ENCODE results near the gene USPL1.
"Not testable (repeated sequence)": the region's sequence is repeated elsewhere in the genome, so short reads cannot be mapped to it uniquely, and the experiment has no call there.

The USPL1 gene

GRCh38 chr13:30615866-30616541 is 1.7 kb upstream of the USPL1 start:
- no peak for ATAC-seq

GRCh38 chr13:30616927-30617314 is 799 bp upstream of the USPL1 start:
- DNase-seq = no peak
- peak; percentile 40 for ATAC-seq

More at GRCh38 chr13:30615866-30616541, 1.7 kb upstream of the USPL1 start:
- no peak for DNase-seq

- ATAC-seq (no peak), DNase-seq (peak; percentile 37)
Observed at GRCh38 chr13:30618186-30618929, 638 bp downstream of the USPL1 start.

- ATAC-seq = no peak
- no peak for DNase-seq
Observed at GRCh38 chr13:30618930-30619279, 1.2 kb downstream of the USPL1 start.

GRCh38 chr13:30619731-30620130 is 2.0 kb downstream of the USPL1 start:
- DNase-seq (no peak), ATAC-seq (no peak)

GRCh38 chr13:30620941-30621340 is 3.2 kb downstream of the USPL1 start:
- DNase-seq = no peak
- ATAC-seq = no peak

- DNase-seq (no peak), ATAC-seq (no peak)
Observed at GRCh38 chr13:30622551-30622950, 4.8 kb downstream of the USPL1 start.

- no peak for ATAC-seq
- DNase-seq = no peak
Observed at GRCh38 chr13:30623392-30623791, 5.7 kb downstream of the USPL1 start.

- no peak for DNase-seq
- no peak for ATAC-seq
Observed at GRCh38 chr13:30624630-30625029, 6.9 kb downstream of the USPL1 start.

- ATAC-seq (no peak), DNase-seq (no peak)
Observed at GRCh38 chr13:30629527-30629926, 11.8 kb downstream of the USPL1 start.

GRCh38 chr13:30633861-30634260 is 16.1 kb downstream of the USPL1 start:
- DNase-seq = no peak
- no peak for ATAC-seq

GRCh38 chr13:30634838-30635237 is 17.1 kb downstream of the USPL1 start:
- DNase-seq = no peak
- ATAC-seq = no peak

GRCh38 chr13:30638301-30638700 is 20.6 kb downstream of the USPL1 start:
- ATAC-seq = no peak
- DNase-seq = no peak

GRCh38 chr13:30639671-30640070 is 22.0 kb downstream of the USPL1 start:
- DNase-seq (no peak), ATAC-seq (no peak)

GRCh38 chr13:30641173-30641572 is 23.5 kb downstream of the USPL1 start:
- ATAC-seq, DNase-seq: not testable (repeated sequence)

GRCh38 chr13:30645629-30646028 is 27.9 kb downstream of the USPL1 start:
- no peak for DNase-seq
- ATAC-seq = no peak

- DNase-seq (no peak), ATAC-seq (no peak)
Observed at GRCh38 chr13:30647420-30647819, 29.7 kb downstream of the USPL1 start.

- DNase-seq (no peak), ATAC-seq (no peak)
Observed at GRCh38 chr13:30647824-30648521, 30.3 kb downstream of the USPL1 start.

- ATAC-seq (no peak), DNase-seq (no peak)
Observed at GRCh38 chr13:30648522-30649012, 30.8 kb downstream of the USPL1 start.

- DNase-seq, ATAC-seq: not testable (repeated sequence)
Observed at GRCh38 chr13:30651648-30652047, 33.9 kb downstream of the USPL1 start.

- ATAC-seq = no peak
- no peak for DNase-seq
Observed at GRCh38 chr13:30652746-30653386, 35.1 kb downstream of the USPL1 start.

GRCh38 chr13:30654430-30654829 is 36.7 kb downstream of the USPL1 start:
- ATAC-seq = peak; percentile 80
- DNase-seq = no peak

GRCh38 chr13:30656178-30656577 is 38.5 kb downstream of the USPL1 start:
- no peak for DNase-seq
- ATAC-seq = no peak
